ENCODE results near the gene SAAL1. TPM values are rescaled to one million over a fixed set of nuclear protein-coding genes. Genes with fewer than 3 reads are reported as not detected.

Gene SAAL1
- total RNA-seq: 15.1 and 21.2 TPM in 2 replicates

DNA sequence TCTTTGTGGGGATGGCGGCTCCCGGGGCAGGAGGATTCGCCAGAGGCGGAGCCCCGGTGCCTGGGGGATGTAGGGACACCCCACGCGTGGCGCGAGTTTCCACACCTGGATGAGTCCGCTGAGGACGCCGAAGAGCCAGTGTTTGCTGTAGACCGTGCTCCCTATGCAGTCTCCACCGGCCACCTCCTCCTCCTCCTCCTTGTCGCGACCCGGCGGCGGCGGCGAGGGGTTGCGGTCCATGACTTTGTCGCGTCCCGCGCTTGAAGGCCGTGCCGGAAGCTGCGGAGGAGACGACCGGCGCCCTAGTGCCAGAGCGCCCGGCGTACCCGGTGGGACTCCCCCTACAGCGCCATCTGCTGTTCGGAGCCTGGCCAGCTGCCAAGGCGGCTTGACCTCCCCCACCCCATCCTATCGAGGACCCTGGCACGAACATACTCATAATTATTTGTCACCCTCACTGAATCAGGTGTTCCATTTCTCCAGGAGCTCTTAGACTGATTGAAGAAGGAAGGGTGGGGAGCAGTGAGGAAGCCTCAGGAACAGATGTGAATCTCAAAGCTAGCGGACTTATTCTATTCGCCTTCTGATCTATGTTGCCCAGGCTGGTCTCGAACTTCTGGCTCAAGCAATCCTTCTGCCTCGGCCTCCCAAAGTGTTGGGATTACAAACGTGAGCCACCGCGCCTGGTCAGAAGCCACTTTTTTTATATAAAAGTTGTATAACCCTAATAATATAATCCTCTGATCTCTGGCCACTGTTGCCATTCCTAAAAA is at the start of gene SAAL1:
Gene SAAL1 (minus strand): TSS at position 281 of the 773 bp plus-strand sequence. CDS start 41 bp downstream, at position 240.

GRCh38 chr11:18132341-18132740 is 26.5 kb upstream of the SAAL1 start, which contains the start of gene MRGPRX3:
Gene MRGPRX3, plus strand, starts transcription at chr11:18132571. Its CDS starts 4,632 bp downstream, at chr11:18137203.

DNA sequence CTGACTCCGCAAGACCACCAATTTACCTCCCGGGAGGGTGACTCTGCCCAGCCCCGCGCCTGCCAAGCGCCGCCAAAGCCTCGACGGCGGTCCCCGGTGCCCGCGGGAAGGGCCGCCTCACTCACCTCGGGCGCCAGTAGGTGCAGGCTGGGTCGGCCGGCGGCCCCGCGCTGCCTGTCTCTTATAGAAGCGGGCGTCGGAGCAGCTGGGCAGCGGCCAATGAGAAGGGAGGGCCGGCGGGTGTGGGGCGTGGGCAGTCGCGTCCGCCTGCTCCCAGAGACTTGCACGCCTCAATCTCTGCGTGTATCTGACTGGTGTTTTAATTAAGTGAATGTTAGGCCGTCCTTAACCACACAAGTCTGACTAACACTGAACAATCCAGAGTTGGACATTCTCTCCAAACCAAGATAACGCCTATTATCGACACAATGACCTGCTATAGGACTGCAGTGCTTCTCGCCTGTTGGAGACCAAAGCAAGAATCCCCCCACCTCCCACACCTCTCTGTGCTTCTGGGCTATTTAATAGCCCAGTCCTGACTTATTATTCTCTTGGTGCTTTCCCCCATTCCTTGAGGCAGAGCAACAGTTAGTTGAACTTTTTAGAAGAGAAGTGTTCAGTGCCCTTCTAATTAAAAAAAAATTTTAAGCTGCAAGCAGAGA is 59.6 kb downstream of the SAAL1 start, which contains the start of gene TPH1:
Gene TPH1 (minus strand): TSS at position 154 of the 662 bp plus-strand sequence. CDS start 5,507 bp downstream, outside the sequence.

Other genes with a start within 250 kb of the SAAL1 start
- gene SERGEF, start 93.0 kb downstream of the SAAL1 start, total RNA-seq: 22.5 and 24.4 TPM in 2 replicates
- under 0.01 TPM in 2 replicates for gene TPH1, start 59.8 kb downstream of the SAAL1 start, total RNA-seq
- gene MRGPRX3, start 26.5 kb upstream of the SAAL1 start, total RNA-seq: not detected in 2 replicates
- not detected in 2 replicates for gene MRGPRX4, start 66.8 kb upstream of the SAAL1 start, total RNA-seq
- not detected in 2 replicates for gene SAA4, start 130.7 kb upstream of the SAAL1 start, total RNA-seq
- 1.3 TPM in 1 of 2 replicates, not detected in the other for gene SAA2, start 142.6 kb upstream of the SAAL1 start, total RNA-seq
- 2.1 TPM in 1 of 2 replicates, not detected in the other for gene SAA1, start 160.2 kb upstream of the SAAL1 start, total RNA-seq
- gene HPS5, start 216.1 kb upstream of the SAAL1 start, total RNA-seq: 8.9 and 16.4 TPM in 2 replicates
- gene GTF2H1, start 216.5 kb upstream of the SAAL1 start, total RNA-seq: 29.1 and 42.7 TPM in 2 replicates

All from epithelial cell of alveolus of lung (primary cell).